K562 (cell line): ENCODE data around the gene PRDM15. TPM values are rescaled to one million over a fixed set of nuclear protein-coding genes. Genes with fewer than 3 reads are reported as not detected.
A peak's percentile ranks its signal among the peaks of the same experiment; 100 is the strongest.

Source experiments
- ATAC-seq: fragments of 200-7000 bp; cut with Tn5 transposase; 3 replicates; pipeline ENCODE4 v1.9.1; 2020; ENCODE audit warnings: moderate library complexity
- BruUV-seq: library from RNA; stranded (reverse); fragments of 400-500 nt; replicated peaks from 2 replicates; lab custom pipeline; 2021; lab: Mats Ljungman, UMichigan
- CTCF ChIA-PET: fragments of 300-600 bp; formaldehyde crosslinking; extraction: SDS; loops from one replicate; lab custom pipeline; 2021; ENCODE audit warnings: low intra/inter-chr PET ratio; lab: Yijun Ruan, JAX
- POLR2A ChIA-PET: fragments of 300-600, 350-650 bp; sonication (Branson Sonifier 250); formaldehyde crosslinking; extraction: SDS; loops from one replicate; lab custom pipeline; 2021; ENCODE audit warnings: antibody characterized with exemption, inconsistent platforms; lab: Yijun Ruan, JAX
- DNase-seq, 4 experiments: peaks; one replicate each; pipeline versions ENCODE4 v3.0.0 to v3.0.0-alpha.2; 2011 to 2018; ENCODE audit warnings: low spot score in 3 of 4, mixed read lengths in 3 of 4; ENCODE audit errors: extremely low read depth in 1 of 4
- FAIRE-seq: peaks from 2 replicates; lab custom pipeline; 2011; peaks lifted over from hg19 to GRCh38; lab: Jason Lieb, UNC
- H2AFZ ChIP-seq: 2 replicates; pipeline ENCODE4 v1.6.0; 2011; ENCODE audit warnings: low read depth, low read length, control low read depth, inconsistent platforms
- H3K27ac ChIP-seq: fragments of 200-600 bp; 3 replicates; pipeline ENCODE4 v1.8.0; 2011; ENCODE audit warnings: low read depth, mild to moderate bottlenecking, control low read depth, inconsistent platforms, low read length, moderate library complexity, mixed read lengths; ENCODE audit errors: extremely low read depth
- H3K27me3 ChIP-seq, 2 experiments: fragments of 300-600 bp in 1 of 2; 2 replicates in 1 of 2; 3 replicates in 1 of 2; pipeline versions ENCODE4 v1.6.0 to v1.8.0; 2011; ENCODE audit warnings: inconsistent platforms in 2 of 2, low read length in 2 of 2, mild to moderate bottlenecking in 1 of 2, mixed read lengths in 1 of 2, moderate library complexity in 1 of 2; ENCODE audit not compliant: control insufficient read depth in 2 of 2, insufficient read depth in 2 of 2
- H3K36me3 ChIP-seq: fragments of 300-600 bp; 3 replicates; pipeline ENCODE4 v1.8.0; 2011; ENCODE audit warnings: mild to moderate bottlenecking, low read length, inconsistent platforms; ENCODE audit not compliant: control insufficient read depth, insufficient read depth
- H3K4me1 ChIP-seq, 2 experiments: fragments of 200-600 bp in 1 of 2; replicated peaks in 1 of 2; 2 replicates in 1 of 2; 3 replicates in 1 of 2; pipeline versions ENCODE4 v1.5.1 to v1.8.0; 2011; ENCODE audit warnings: inconsistent platforms in 2 of 2, low read length in 2 of 2, mild to moderate bottlenecking in 1 of 2, mixed read lengths in 1 of 2, moderate library complexity in 1 of 2; ENCODE audit not compliant: control insufficient read depth in 2 of 2, insufficient read depth in 2 of 2
- H3K4me2 ChIP-seq: 2 replicates; pipeline ENCODE4 v1.6.1; 2011; ENCODE audit warnings: low read length, control low read depth, inconsistent platforms, mixed read lengths; ENCODE audit not compliant: insufficient read depth
- H3K4me3 ChIP-seq: fragments of 200-600 bp; sonication (generic), shearing (Covaris generic); 2 replicates; pipeline ENCODE4 v1.5.1; 2016; ENCODE audit warnings: control low read depth, inconsistent platforms
- H3K79me2 ChIP-seq: fragments of 200-600 bp; 3 replicates; pipeline ENCODE4 v1.8.0; 2011; ENCODE audit warnings: low read length, inconsistent platforms; ENCODE audit not compliant: control insufficient read depth, insufficient read depth
- H3K9ac ChIP-seq, 2 experiments: 2 replicates each; pipeline versions ENCODE4 v1.6.0 to v1.6.1; 2011; ENCODE audit warnings: low read depth in 2 of 2, low read length in 2 of 2, control low read depth in 1 of 2, inconsistent platforms in 1 of 2, mild to moderate bottlenecking in 1 of 2, mixed read lengths in 1 of 2; ENCODE audit not compliant: insufficient read depth in 1 of 2
- H3K9me1 ChIP-seq: one replicate; pipeline ENCODE4 v1.6.0; 2011; ENCODE audit warnings: inconsistent platforms, mild to moderate bottlenecking, low read length, moderate library complexity; ENCODE audit not compliant: control insufficient read depth, insufficient read depth
- H3K9me3 ChIP-seq: replicated peaks from 2 replicates; pipeline ENCODE4 v1.5.1; 2011; ENCODE audit warnings: low read depth, low read length, inconsistent platforms; ENCODE audit not compliant: control insufficient read depth, insufficient read depth
- H4K20me1 ChIP-seq: replicated peaks from 2 replicates; pipeline ENCODE4 v1.6.1; 2011; ENCODE audit warnings: low read length, inconsistent platforms, mixed read lengths; ENCODE audit not compliant: control insufficient read depth, insufficient read depth
- ARHGAP35 ChIP-seq: fragments of 450-650 bp; IDR thresholded peaks from 2 replicates; pipeline ENCODE4 v1.6.1; 2018; ENCODE audit not compliant: partially characterized antibody
- CBFA2T2 ChIP-seq: fragments of 450-650 bp; conservative IDR thresholded peaks from 2 replicates; pipeline ENCODE4 v1.6.1; 2017; ENCODE audit warnings: mild to moderate bottlenecking
- CCNT2 ChIP-seq: IDR thresholded peaks from 2 replicates; pipeline ENCODE4 v1.6.1; 2011; ENCODE audit warnings: borderline replicate concordance, low read depth, mild to moderate bottlenecking, moderate library complexity, mixed read lengths, low read length; ENCODE audit not compliant: insufficient read length; ENCODE audit errors: extremely low read depth
- CREB3L1 ChIP-seq: fragments of 450-650 bp; IDR thresholded peaks from 2 replicates; pipeline ENCODE4 v1.6.1; 2014; ENCODE audit warnings: low read depth, mild to moderate bottlenecking, moderate library complexity, borderline replicate concordance
- LEF1 ChIP-seq: fragments of 450-650 bp; IDR thresholded peaks from 2 replicates; pipeline ENCODE4 v1.6.1; 2016; ENCODE audit warnings: mild to moderate bottlenecking
- NUFIP1 ChIP-seq: fragments of 450-650 bp; IDR thresholded peaks from 2 replicates; pipeline ENCODE4 v1.6.1; 2018; ENCODE audit not compliant: partially characterized antibody
- POLR2AphosphoS5 ChIP-seq: IDR thresholded peaks from 2 replicates; pipeline ENCODE4 v1.6.1; 2011; ENCODE audit warnings: mild to moderate bottlenecking, low read depth, low read length, moderate library complexity; ENCODE audit not compliant: control insufficient read depth, insufficient read depth
- RBBP5 ChIP-seq: fragments of 200-600 bp; sonication (generic); IDR thresholded peaks from 2 replicates; pipeline ENCODE4 v1.6.1; 2012; ENCODE audit warnings: borderline replicate concordance, mild to moderate bottlenecking, low read length, control low read depth, inconsistent platforms; ENCODE audit not compliant: insufficient read depth, poor library complexity, severe bottlenecking
- SOX6 ChIP-seq: fragments of 450-650 bp; IDR thresholded peaks from 2 replicates; pipeline ENCODE4 v1.6.1; 2014; ENCODE audit warnings: mild to moderate bottlenecking
- ZBTB33 ChIP-seq: sonication (generic); formaldehyde crosslinking; IDR thresholded peaks from 2 replicates; pipeline ENCODE4 v1.8.1; 2023; ENCODE audit warnings: mild to moderate bottlenecking, missing genetic modification reagents
- ZNF197 ChIP-seq: fragments of 200-800 bp; sonication (Bioruptor generic); IDR thresholded peaks from 2 replicates; pipeline ENCODE4 v1.6.1; 2016; ENCODE audit warnings: low read depth, missing genetic modification characterization, missing compliant biosample characterization
- ZNF239 ChIP-seq: fragments of 250-450 bp; sonication (Bioruptor Pico); IDR thresholded peaks from 2 replicates; pipeline ENCODE4 v1.4.0; 2020; ENCODE audit warnings: mild to moderate bottlenecking
- ZNF311 ChIP-seq: fragments of 250-450 bp; sonication (Bioruptor Pico); IDR thresholded peaks from 2 replicates; pipeline ENCODE4 v1.4.0; 2020; ENCODE audit warnings: mild to moderate bottlenecking, moderate library complexity
- ZNF316 ChIP-seq: fragments of 450-650 bp; IDR thresholded peaks from 2 replicates; pipeline ENCODE4 v1.6.1; 2016
- WGBS: fragments of 100-300 bp; shearing (Covaris generic); methylation state at CpG from one replicate; pipeline ENCODE4 v1.1.6; 2016; ENCODE audit warnings: low coverage, mixed read lengths; ENCODE audit not compliant: insufficient coverage; ENCODE audit errors: missing lambda C conversion rate; 5-methylcytosine and 5-hydroxymethylcytosine counted together
- in situ Hi-C: fragments of 300-500 bp; cut with MboI; formaldehyde crosslinking; loops from 4 replicates; pipeline ENCODE4 v1.15.0; 2018; ENCODE audit warnings: inconsistent platforms, mixed read lengths
- intact Hi-C: fragments of 100-400 bp; cut with micrococcal nuclease; formaldehyde crosslinking; loops from 2 replicates; pipeline ENCODE4 v1.14.2; 2022
- polyA plus RNA-seq, 8 experiments: library from polyadenylated mRNA; depleted of rRNA in 4 of 8; stranded (reverse) in 5 of 8; unstranded in 3 of 8; fragments of >200 nt; fragmentation: Nextera tagmentation in 2 of 8; fragmentation: Illumina TruSeq in 1 of 8; extraction: Ambion mirVana in 2 of 8; extraction: Trizol in 1 of 8; gene quantifications; 2 replicates each; pipeline versions ENCODE4 v1.2.1 to v1.2.3, GENCODE V29; 2011 to 2014; ENCODE audit warnings: inconsistent platforms in 1 of 8, missing spikeins in 1 of 8
- total RNA-seq, 7 experiments: library from RNA; depleted of rRNA in 6 of 7; stranded (reverse); fragments of >200 nt in 6 of 7; fragmentation: Illumina TruSeq in 2 of 7; extraction: Trizol in 2 of 7; gene quantifications; 2 replicates each; pipeline versions ENCODE4 v1.2.1 to v1.2.3, GENCODE V29; 2011 to 2021; ENCODE audit warnings: low replicate concordance in 1 of 7

The PRDM15 gene
- total and polyA plus RNA-seq, 9 of the 15 experiments (the other 6 are each of a cell fraction or from before 2014, with no cell fraction given) = 0.93 to 9.2 (median 6.2) TPM

GRCh38 chr21:41894511-41894910, 15.4 kb upstream of the PRDM15 start:
- TF ChIP-seq ZNF197 = no peak
- TF ChIP-seq ZNF239 (CRISPR knock-in tag) = no peak
- no peak for TF ChIP-seq POLR2AphosphoS5
- no peak for TF ChIP-seq ZNF316
- TF ChIP-seq CREB3L1 = no peak
- TF ChIP-seq LEF1 = no peak
- no peak for TF ChIP-seq CCNT2
- TF ChIP-seq CBFA2T2 = no peak
- TF ChIP-seq ZBTB33 (CRISPR knock-in tag) = no peak
- TF ChIP-seq RBBP5 = no peak
- TF ChIP-seq SOX6 = no peak
- no peak for TF ChIP-seq ARHGAP35
- TF ChIP-seq NUFIP1 = no peak
- no peak for TF ChIP-seq ZNF311 (CRISPR knock-in tag)
- no peak overlapping the region for H2AFZ ChIP-seq
- ATAC-seq (no peak), FAIRE-seq (no peak), DNase-seq (no peak)
- intact Hi-C loops = no loop called here
- BruUV-seq = no TSS peak
- H3K27me3 ChIP-seq = no peaks in the 10 kb centered on the region
- 0 out of 3 replicates have a peak overlapping the region, but pooled peaks have one; percentile 54 for H3K27ac ChIP-seq
- H3K79me2 ChIP-seq = no peaks in the 10 kb centered on the region
- no peaks in the 10 kb centered on the region for H3K9me3 ChIP-seq
- no peak overlapping the region for H3K4me3 ChIP-seq
- ChIA-PET POLR2A (interaction anchor here (0.6 to 1.9 kb wide), 3 partner anchors 14 to 989 kb away, joined by 3 to 8 read pairs (median 4); no protein-coding TSS in a partner anchor), CTCF (no interaction called here)
- in situ Hi-C loops = no loop called here
- peaks cover 21% of the 10 kb centered on the region; the same call in 2 of the 3 replicates for H3K36me3 ChIP-seq
- H3K4me2 ChIP-seq = no peak overlapping the region; the same call in 1 of the 2 replicates
- no peak overlapping the region for H3K9ac ChIP-seq
- peaks cover 19 to 24% of the 10 kb centered on the region in 2 experiments for H3K4me1 ChIP-seq
- H4K20me1 ChIP-seq = no peaks in the 10 kb centered on the region; the same call in 1 of the 2 replicates
- H3K9me1 ChIP-seq = no peaks in the 10 kb centered on the region
- WGBS = 87% methylated on average over 8 of the region's 9 CpGs
